Common myeloid progenitor, CD34-positive (primary cell): Measurements from ENCODE around the gene PANX2.
A peak's percentile ranks its signal among the peaks of the same experiment; 100 is the strongest.
"Not testable (repeated sequence)": the region's sequence is repeated elsewhere in the genome, so short reads cannot be mapped to it uniquely, and the experiment has no call there.

Experiments
- CTCF ChIA-PET: fragments of 350-600 bp; sonication (Branson Sonifier 250); formaldehyde crosslinking; loops from one replicate; lab custom pipeline; 2021; ENCODE audit warnings: antibody characterized with exemption; lab: Charles Lee
- POLR2A ChIA-PET: fragments of 350-600 bp; sonication (Branson Sonifier 250); formaldehyde crosslinking; loops from one replicate; lab custom pipeline; 2021; ENCODE audit warnings: antibody characterized with exemption; lab: Charles Lee
- DNase-seq, 3 donors: peaks; one replicate each; pipeline versions ENCODE4 v3.0.0 to v3.0.0-alpha.2; 2013
- H3K27ac ChIP-seq, 2 experiments: 1 replicate in 1 of 2; 2 replicates in 1 of 2; pipeline ENCODE4 v1.7.0; 2013; ENCODE audit warnings: inconsistent platforms in 2 of 2, low read length in 2 of 2, mild to moderate bottlenecking in 2 of 2, low read depth in 1 of 2, moderate library complexity in 1 of 2; ENCODE audit not compliant: severe bottlenecking in 2 of 2, insufficient read depth in 1 of 2, poor library complexity in 1 of 2
- H3K27me3 ChIP-seq, 5 experiments: replicated peaks in 2 of 5; 1 replicate in 3 of 5; 2 replicates in 2 of 5; pipeline versions ENCODE4 v1.6.1 to v1.7.0; 2013; ENCODE audit warnings: low read length in 4 of 5, mild to moderate bottlenecking in 2 of 5, moderate library complexity in 2 of 5, inconsistent platforms in 1 of 5; ENCODE audit not compliant: insufficient read depth in 5 of 5, control insufficient read depth in 4 of 5
- H3K36me3 ChIP-seq, 4 experiments: 1 replicate in 2 of 4; 2 replicates in 2 of 4; pipeline versions ENCODE4 v1.6.1 to v1.7.0; 2013; ENCODE audit warnings: low read length in 3 of 4, control low read depth in 1 of 4, mild to moderate bottlenecking in 1 of 4; ENCODE audit not compliant: control insufficient read depth in 4 of 4, insufficient read depth in 4 of 4
- H3K4me1 ChIP-seq, 4 experiments: 1 replicate in 3 of 4; 2 replicates in 1 of 4; pipeline versions ENCODE4 v1.6.1 to v1.7.1; 2013; ENCODE audit warnings: low read length in 3 of 4, mild to moderate bottlenecking in 3 of 4, control low read depth in 1 of 4, inconsistent platforms in 1 of 4, moderate library complexity in 1 of 4; ENCODE audit not compliant: control insufficient read depth in 4 of 4, insufficient read depth in 4 of 4; ENCODE audit errors: control extremely low read depth in 1 of 4
- H3K4me3 ChIP-seq, 7 experiments: 1 replicate in 4 of 7; 2 replicates in 3 of 7; pipeline versions ENCODE4 v1.5.1 to v1.7.0; 2013; ENCODE audit warnings: mild to moderate bottlenecking in 7 of 7, low read length in 6 of 7, moderate library complexity in 6 of 7, inconsistent platforms in 2 of 7, low read depth in 2 of 7, control low read depth in 1 of 7; ENCODE audit not compliant: insufficient read depth in 4 of 7, control insufficient read depth in 1 of 7; ENCODE audit errors: extremely low read depth in 1 of 7
- H3K9me3 ChIP-seq, 5 experiments: 1 replicate in 4 of 5; 2 replicates in 1 of 5; pipeline versions ENCODE4 v1.6.1 to v1.7.1; 2013; ENCODE audit warnings: low read length in 4 of 5, mild to moderate bottlenecking in 2 of 5, inconsistent platforms in 1 of 5, low read depth in 1 of 5, moderate library complexity in 1 of 5; ENCODE audit not compliant: control insufficient read depth in 4 of 5, insufficient read depth in 2 of 5; ENCODE audit errors: control extremely low read depth in 1 of 5
- WGBS: methylation state at CpG from one replicate; pipeline ENCODE4 v1.1.5; 2013; ENCODE audit not compliant: insufficient coverage; 5-methylcytosine and 5-hydroxymethylcytosine counted together

Gene PANX2

GRCh38 chr22:50147258-50148165 is 23.0 kb upstream of the PANX2 start:
- not testable (repeated sequence) for H3K27me3 ChIP-seq
- POLR2A ChIA-PET: interaction anchor here (1.9 kb wide), 1 partner anchor 44 kb away, joined by 6 read pairs; no protein-coding TSS in a partner anchor

GRCh38 chr22:50148166-50148500 is 22.4 kb upstream of the PANX2 start:
- ChIA-PET POLR2A (interaction anchor here (0.8 to 1.9 kb wide), 2 partner anchors 44 to 212 kb away, joined by 3 to 6 read pairs; no protein-coding TSS in a partner anchor), CTCF (interaction anchor here (1.0 to 4.2 kb wide), 14 partner anchors 9 to 217 kb away, joined by 3 to 26 read pairs (median 7); no protein-coding TSS in a partner anchor)
- WGBS: 90% methylated on average over 12 of the region's 12 CpGs
- no peaks in the 10 kb centered on the region for H3K27me3 ChIP-seq
- no peaks in the 10 kb centered on the region for H3K9me3 ChIP-seq
- no peak overlapping the region for H3K4me3 ChIP-seq
- peaks cover 0 to 12% (median 7%) of the 10 kb centered on the region in 4 experiments for H3K4me1 ChIP-seq
- no peak for DNase-seq
- H3K36me3 ChIP-seq: no peaks in the 10 kb centered on the region
- no peak overlapping the region for H3K27ac ChIP-seq

More at GRCh38 chr22:50147258-50148165, 23.0 kb upstream of the PANX2 start:
- not testable (repeated sequence) for H3K27ac ChIP-seq, H3K9me3 ChIP-seq, DNase-seq, H3K4me3 ChIP-seq, H3K36me3 ChIP-seq
- H3K4me1 ChIP-seq: peaks cover 0 to 12% (median 7%) of the 10 kb centered on the region in 4 experiments
- 94% methylated on average over 11 of the region's 26 CpGs for WGBS
- CTCF ChIA-PET: interaction anchor here (0.5 to 4.2 kb wide), 16 partner anchors 8 to 217 kb away, joined by 3 to 26 read pairs (median 4); no protein-coding TSS in a partner anchor

- Histone ChIP-seq H3K4me1 (peaks cover 0 to 12% (median 7%) of the 10 kb centered on the region in 4 experiments), H3K9me3 (no peaks in the 10 kb centered on the region), H3K36me3 (no peaks in the 10 kb centered on the region), H3K27me3 (no peaks in the 10 kb centered on the region), H3K27ac (no peak overlapping the region), H3K4me3 (peak overlapping the region in 1 of 7 experiments; percentile 16)
- DNase-seq: peak; percentile 78 to 88 (median 86)
- POLR2A ChIA-PET: interaction anchor here (0.6 to 1.9 kb wide), 4 partner anchors 43 to 213 kb away, joined by 3 to 6 read pairs (median 4); no protein-coding TSS in a partner anchor
- CTCF ChIA-PET: interaction anchor here (0.6 to 4.2 kb wide), 23 partner anchors 10 to 218 kb away, joined by 3 to 26 read pairs (median 6); no protein-coding TSS in a partner anchor
- WGBS: 22% methylated on average over 19 of the region's 22 CpGs
These were observed 21.4 kb upstream of the PANX2 start for GRCh38 chr22:50148991-50149721.

- WGBS: 96% methylated on average over 34 of the region's 35 CpGs
- no peak for DNase-seq
- ChIA-PET POLR2A (interaction anchor here (0.6 to 1.3 kb wide), 2 partner anchors 44 to 151 kb away, joined by 3 read pairs; no protein-coding TSS in a partner anchor), CTCF (interaction anchor here (1.0 to 4.2 kb wide), 14 partner anchors 12 to 91 kb away, joined by 3 to 26 read pairs (median 4); no protein-coding TSS in a partner anchor)
- Histone ChIP-seq H3K4me3 (no peak overlapping the region), H3K27me3 (no peaks in the 10 kb centered on the region), H3K9me3 (no peaks in the 10 kb centered on the region), H3K4me1 (peaks cover 0 to 12% (median 7%) of the 10 kb centered on the region in 4 experiments), H3K27ac (no peak overlapping the region), H3K36me3 (no peaks in the 10 kb centered on the region)
These were observed 20.1 kb upstream of the PANX2 start for GRCh38 chr22:50150161-50151129.

GRCh38 chr22:50151571-50152537 is 18.7 kb upstream of the PANX2 start:
- Histone ChIP-seq H3K4me1 (peaks cover 0 to 12% (median 7%) of the 10 kb centered on the region in 4 experiments), H3K9me3 (no peaks in the 10 kb centered on the region), H3K27ac (no peak overlapping the region), H3K36me3 (no peaks in the 10 kb centered on the region), H3K4me3 (no peak overlapping the region), H3K27me3 (no peaks in the 10 kb centered on the region)
- 97% methylated on average over 30 of the region's 33 CpGs for WGBS
- CTCF ChIA-PET: interaction anchor here (0.7 to 4.2 kb wide), 11 partner anchors 9 to 221 kb away, joined by 3 to 26 read pairs (median 3); no protein-coding TSS in a partner anchor
- POLR2A ChIA-PET: no interaction called here
- no peak for DNase-seq
